HG02623 (cell line): Measurements from ENCODE around the gene CDC42EP2.

Experiments
- ATAC-seq: cut with Tn5 transposase; IDR thresholded peaks from one replicate; pipeline ENCODE4 v1.9.1; 2021; ENCODE audit warnings: moderate library complexity; ENCODE audit not compliant: unreplicated experiment

Gene CDC42EP2

GRCh38 chr11:65297026-65297672 is 17.5 kb upstream of the CDC42EP2 start:
- ATAC-seq = no peak

GRCh38 chr11:65298131-65298535 is 16.5 kb upstream of the CDC42EP2 start:
- ATAC-seq = no peak

- no peak for ATAC-seq
Observed at GRCh38 chr11:65298655-65299179, 15.9 kb upstream of the CDC42EP2 start.

- no peak for ATAC-seq
Observed at GRCh38 chr11:65300621-65301275, 13.9 kb upstream of the CDC42EP2 start.

GRCh38 chr11:65301491-65302329 is 13.0 kb upstream of the CDC42EP2 start:
- ATAC-seq = no peak

GRCh38 chr11:65303555-65303954 is 11.1 kb upstream of the CDC42EP2 start:
- ATAC-seq = no peak

GRCh38 chr11:65304110-65304509 is 10.6 kb upstream of the CDC42EP2 start:
- ATAC-seq = no peak

GRCh38 chr11:65304613-65305012 is 10.1 kb upstream of the CDC42EP2 start:
- ATAC-seq = no peak

GRCh38 chr11:65305501-65306268 is 9.0 kb upstream of the CDC42EP2 start:
- no peak for ATAC-seq

GRCh38 chr11:65307298-65308229 is 7.1 kb upstream of the CDC42EP2 start:
- no peak for ATAC-seq

- ATAC-seq = no peak
Observed at GRCh38 chr11:65308281-65308891, 6.3 kb upstream of the CDC42EP2 start.

- ATAC-seq = no peak
Observed at GRCh38 chr11:65309006-65309405, 5.7 kb upstream of the CDC42EP2 start.

- ATAC-seq = no peak
Observed at GRCh38 chr11:65310215-65310614, 4.5 kb upstream of the CDC42EP2 start.

GRCh38 chr11:65310736-65311135 is 3.9 kb upstream of the CDC42EP2 start:
- no peak for ATAC-seq

GRCh38 chr11:65311170-65311678 is 3.4 kb upstream of the CDC42EP2 start:
- ATAC-seq = no peak

- no peak for ATAC-seq
Observed at GRCh38 chr11:65315204-65315865, 669 bp downstream of the CDC42EP2 start.

GRCh38 chr11:65315866-65316226 is 1.2 kb downstream of the CDC42EP2 start:
- ATAC-seq = no peak

GRCh38 chr11:65316227-65317024 is 1.8 kb downstream of the CDC42EP2 start:
- ATAC-seq = no peak
